ENCODE results near the gene MBOAT1.

Gene MBOAT1

DNA sequence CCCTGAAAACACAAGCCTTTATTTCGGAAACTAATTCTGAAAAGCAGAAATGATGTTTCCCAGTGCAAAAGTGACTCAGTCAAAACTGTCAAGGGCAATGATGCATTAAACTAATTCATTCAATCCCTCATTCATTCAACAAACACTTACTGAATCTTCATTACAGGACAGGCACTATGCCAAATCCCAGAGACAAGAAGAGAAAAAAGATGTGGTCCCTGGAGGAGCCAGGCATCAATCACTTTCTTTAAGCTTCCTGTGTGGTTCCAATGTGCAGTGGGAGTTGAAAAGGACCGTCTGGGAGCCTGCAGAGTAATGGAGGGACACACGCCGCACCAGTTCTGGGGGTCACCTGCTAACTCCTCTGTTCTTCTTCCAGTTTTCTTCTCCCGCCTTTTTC, 113.1 kb downstream of the MBOAT1 start:
- no peak for DNase-seq (ENCODE audit: low read depth)

DNA sequence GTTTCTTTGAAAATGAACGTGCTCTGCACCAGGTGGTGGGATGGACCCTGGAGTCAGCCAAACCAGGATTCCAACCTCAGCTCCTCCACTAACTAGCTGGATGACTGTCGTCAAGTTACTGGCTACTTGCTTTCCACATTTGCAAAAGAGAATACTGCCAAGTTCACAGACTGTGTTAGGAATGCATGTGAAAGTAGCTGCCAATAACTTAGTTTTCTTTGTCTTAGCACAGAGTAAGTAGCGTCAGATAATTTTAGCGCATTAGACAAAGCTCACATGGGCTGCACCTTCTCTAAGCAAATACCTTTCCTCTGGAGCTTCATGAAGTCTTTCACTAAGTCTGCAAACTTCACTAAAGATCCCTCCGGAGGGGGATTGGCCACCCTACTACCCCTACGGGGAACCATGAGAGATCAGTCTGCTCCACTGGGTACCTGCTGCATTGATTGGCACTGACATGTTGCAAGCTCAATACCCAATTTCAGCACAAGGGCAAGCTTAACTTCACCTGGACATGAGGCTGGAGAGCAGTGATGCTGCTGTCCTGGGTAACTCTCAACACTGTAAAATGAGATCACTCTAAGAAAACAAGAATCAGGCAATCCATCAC, 113.9 kb downstream of the MBOAT1 start:
- DNase-seq (ENCODE audit: low read depth), result no peak

DNA sequence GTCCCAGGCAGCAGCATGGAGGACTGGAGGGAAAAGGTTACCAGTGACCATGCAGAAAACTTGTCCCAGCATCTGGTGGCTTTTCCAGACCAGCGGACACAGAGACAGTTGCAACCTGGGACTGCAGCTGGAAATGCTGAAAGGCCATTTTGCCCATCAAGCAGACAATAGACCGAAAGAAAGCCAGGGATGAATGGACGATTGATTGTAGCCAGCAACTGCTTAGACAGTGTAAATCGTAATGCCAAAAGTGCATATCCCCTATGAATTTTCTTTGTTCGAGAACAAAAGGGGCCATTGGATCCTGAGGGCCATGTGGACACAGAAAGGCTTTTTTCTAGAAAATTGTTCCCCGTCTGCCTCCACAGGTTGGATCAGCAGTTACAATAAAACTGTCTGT, 115.7 kb downstream of the MBOAT1 start:
- DNase-seq (ENCODE audit: low read depth), result no peak

DNA sequence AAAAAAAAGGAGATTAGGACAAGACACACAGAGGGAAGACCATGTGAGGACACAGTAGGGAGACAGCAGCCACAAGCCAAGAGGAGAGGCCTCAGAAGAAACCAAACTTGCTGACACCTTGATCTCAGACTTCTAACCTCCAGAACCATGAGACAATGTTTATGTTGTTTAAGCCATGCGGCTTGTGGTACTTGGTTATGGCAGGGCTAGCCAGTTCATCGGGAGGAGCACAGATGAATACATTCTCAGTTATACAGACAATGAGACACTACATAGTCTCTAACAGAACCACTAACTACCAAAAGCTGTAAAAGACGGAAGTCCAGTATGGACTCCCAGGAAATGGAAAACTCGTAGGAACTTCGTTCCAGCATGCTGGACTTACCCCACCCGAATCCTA, 116.8 kb downstream of the MBOAT1 start:
- no peak for DNase-seq (ENCODE audit: low read depth)

DNA sequence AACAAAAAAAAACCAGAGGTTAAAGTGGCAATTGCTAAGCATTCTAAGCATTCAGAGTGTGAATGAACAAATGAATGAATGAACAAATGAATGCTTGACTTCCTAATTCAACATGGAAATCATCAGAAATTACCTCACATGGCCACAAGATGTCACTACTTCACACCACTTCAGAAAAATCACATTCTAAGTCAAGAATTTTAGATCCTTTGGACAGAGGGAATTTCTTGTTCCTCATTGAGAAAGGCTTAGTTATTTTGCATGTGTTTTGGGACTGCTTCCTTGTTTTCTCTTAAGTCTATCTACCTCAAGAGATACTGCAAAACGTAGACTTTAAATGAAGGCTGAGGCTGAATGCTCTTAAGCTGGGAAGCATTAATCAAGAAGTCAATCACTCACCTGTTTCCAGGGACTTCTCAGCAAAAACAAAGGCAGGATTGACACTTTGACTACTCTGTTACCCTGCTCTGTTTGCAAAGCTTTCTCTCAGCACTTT, 120.2 kb downstream of the MBOAT1 start:
- no peak for DNase-seq (ENCODE audit: low read depth)

DNA sequence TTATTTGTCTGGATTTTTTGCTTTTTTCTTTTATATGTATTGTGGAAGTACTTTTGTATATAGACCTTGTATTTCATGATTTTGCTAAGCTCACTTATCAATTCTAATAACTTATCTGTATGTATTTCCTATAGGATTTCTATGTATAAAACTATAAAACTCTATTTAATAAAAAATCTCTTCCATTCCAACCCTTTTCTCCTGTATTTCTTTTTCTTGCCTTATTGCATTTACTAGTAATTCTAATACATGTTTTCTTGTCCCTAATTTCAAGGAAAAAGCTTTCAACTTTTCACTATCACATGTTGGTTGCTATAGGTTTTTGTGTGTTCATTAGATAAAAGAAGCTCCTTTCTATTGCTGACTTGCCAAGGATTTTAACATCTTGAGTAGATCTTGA, 125.3 kb downstream of the MBOAT1 start:
- no peak for DNase-seq (ENCODE audit: low read depth)

DNA sequence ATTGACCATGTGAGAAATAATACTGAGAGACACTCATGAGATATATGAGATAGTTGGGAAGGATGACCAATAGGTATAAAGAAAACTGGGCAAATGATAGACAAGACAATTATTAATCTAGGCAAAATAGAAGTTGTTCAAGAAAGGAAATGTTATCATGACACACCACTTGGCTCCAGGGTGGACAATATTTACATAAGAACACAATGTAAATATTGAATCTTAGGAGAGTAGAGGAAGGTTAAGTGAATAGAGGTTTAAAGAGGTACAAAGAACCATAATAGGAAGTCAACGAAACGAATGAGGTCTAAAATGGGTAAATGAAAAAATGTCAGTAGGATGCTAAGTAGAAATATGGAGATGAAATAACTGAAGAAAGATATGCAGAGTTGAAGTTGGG, 126.5 kb downstream of the MBOAT1 start:
- no peak for DNase-seq (ENCODE audit: low read depth)

DNA sequence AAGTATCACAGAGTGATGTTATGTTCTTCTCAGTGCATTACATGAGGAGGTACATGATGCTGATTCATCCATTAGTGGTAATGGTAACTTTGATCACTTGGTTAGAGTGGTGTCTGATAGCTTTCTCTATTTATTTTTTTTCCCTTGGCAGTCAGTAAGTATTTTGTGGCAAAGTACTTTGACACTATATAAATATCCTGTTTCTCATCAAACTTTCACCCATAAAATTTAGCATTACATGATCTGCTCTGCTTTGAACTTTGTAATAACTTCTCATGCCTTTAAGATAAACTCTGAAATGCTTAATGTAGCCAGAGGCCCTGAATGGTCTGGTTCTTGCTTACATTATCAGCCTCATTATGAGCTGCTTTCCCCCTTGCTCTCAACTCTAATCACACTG, 127.9 kb downstream of the MBOAT1 start:
- DNase-seq (ENCODE audit: low read depth), result no peak

DNA sequence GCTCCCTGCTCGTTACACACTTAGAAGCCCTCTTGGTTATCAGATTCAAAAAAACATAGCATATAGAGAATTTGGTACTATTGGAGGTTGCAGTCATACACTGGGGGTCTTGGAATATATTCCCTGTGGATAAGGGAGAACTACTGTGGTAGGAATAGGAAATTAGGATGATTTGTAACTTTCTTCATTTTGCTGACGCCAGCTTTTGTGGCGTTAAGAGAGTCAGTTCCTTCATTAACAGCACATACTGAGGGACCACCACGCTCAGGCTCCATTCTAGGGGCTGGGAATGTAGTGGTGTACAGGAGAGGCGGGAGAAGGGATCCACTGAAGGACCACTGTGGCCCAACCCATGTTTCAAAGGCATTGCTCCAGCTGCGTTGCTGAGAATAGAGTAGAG, 140.3 kb downstream of the MBOAT1 start:
- no peak for DNase-seq (ENCODE audit: low read depth)

DNA sequence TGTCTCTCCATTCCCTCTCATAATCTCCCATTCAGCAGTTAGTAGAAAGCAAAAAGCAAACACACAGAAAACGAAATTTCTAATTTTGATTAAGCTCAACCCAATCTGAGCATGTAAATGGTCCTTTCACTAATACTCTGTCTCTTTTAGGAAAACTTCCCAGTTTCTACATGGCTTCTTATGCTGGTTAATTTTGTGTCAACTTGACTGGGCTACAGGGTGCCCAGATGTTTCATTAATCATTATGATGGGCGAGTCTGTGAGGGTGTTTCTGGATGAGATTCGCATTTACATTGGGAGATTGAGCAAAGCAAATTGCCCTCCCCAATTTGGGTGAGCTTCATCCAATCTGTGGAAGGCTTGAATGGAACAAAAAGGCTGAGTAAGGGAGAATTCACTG, 142.2 kb downstream of the MBOAT1 start:
- DNase-seq (ENCODE audit: low read depth), result no peak

DNA sequence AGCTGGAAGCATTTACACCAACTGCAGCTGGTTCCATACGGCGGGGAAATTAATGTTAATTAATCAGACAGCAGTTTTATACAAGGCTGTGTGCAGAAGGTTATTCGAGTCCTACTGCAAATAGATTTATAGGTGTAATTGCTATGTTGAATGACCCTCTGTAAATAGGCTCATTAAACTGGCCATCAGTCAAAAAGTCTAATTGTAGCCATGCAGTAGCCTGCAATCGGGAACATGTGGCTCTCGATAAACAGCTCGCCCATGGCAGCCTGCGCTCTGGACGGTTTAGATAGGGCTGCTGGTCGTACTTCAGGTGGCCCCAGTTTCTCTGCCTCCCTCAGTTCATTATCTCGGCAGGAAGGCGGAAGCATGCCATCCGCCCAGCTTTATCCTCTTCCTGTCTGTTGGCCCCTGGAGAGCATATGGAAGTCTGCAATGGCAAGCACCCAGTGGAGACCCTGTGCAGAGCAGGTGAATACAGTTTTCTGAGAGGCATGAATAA, 143.2 kb downstream of the MBOAT1 start:
- no peak for DNase-seq (ENCODE audit: low read depth)

DNA sequence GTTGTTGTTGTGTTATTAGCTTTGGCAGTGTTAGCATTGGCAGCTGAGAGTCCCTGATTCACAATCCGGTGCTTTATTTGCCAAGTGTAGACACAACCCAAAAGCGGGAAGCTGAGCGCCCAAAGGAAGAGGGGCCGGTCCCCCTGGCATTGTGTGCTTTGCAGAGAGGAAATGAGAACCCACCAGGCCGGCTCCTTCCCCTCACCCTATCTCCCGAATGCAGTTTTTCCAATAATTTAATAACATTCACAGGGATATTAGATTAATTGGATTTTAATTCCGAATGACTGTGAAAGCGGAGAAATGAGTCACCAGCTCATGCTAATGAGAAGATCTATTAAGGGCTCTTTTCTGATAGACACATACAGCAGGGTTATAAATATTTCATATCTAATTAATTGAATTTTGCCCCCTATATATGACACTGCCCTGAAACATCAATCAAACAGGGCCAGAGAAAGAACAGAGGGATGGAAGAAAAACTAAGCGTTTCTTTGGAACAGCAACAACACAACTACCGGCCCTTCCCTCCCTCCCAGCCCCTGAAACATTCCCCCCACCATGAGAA, 143.8 kb downstream of the MBOAT1 start:
- DNase-seq (ENCODE audit: low read depth), result no peak

DNA sequence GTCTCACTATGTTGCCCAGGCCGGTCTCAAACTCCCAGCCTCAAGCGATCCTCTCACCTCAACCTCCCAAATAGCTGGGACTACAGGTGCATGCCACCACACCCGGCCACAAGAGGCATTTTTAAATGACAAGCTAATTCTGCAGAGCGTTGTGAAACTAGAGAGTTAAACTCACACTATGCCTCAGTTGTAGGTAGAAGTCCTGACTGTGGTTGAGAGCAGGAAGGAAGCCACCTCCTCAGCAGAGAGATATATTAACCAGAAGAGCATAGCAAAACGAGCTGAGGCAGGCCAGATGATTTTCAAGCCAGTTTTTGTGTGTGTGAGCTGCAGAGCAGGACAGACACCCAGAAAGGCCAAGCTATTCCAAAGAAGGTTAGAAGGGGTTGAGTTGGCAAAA, 150.3 kb downstream of the MBOAT1 start:
- DNase-seq (ENCODE audit: low read depth), result no peak

DNA sequence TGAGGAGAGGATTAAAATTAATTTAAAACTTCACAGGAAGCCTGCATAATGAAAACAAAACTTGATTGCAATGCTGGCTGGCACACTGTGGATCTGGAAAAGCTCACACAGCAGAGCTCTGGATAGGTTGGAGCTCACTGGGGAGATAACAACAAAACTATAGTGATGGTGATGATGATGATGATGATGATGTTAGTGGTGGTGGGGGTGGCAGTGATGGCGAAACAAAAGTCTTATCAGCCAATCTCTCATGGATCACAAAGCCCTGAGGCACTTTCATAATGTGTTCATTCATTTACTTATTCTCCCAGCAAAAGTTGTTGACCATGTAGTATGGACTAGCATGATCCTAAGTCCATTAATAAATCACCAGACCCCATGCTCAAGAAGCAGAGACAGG, 152.0 kb downstream of the MBOAT1 start:
- DNase-seq (ENCODE audit: low read depth), result no peak

DNA sequence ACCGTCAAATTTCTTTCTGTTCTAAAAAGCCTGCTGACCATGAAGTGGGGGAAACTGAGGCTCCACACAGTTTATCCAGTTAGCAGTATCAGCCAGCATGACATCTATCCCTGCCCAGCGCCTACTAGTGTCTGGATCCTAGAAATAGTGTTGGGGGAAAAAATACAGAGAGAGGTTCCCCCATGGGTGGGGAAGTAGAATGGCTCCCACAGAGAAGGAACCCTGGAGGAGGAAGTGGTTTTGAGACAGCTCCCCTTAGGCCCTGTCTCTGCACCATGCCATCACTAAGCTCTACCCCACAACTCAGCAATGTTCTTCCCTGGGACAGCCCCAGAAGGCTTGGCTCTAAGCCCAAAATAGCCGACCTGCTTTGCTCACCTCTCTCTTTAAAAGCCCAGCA, 153.4 kb downstream of the MBOAT1 start:
- DNase-seq (ENCODE audit: low read depth), result no peak

DNA sequence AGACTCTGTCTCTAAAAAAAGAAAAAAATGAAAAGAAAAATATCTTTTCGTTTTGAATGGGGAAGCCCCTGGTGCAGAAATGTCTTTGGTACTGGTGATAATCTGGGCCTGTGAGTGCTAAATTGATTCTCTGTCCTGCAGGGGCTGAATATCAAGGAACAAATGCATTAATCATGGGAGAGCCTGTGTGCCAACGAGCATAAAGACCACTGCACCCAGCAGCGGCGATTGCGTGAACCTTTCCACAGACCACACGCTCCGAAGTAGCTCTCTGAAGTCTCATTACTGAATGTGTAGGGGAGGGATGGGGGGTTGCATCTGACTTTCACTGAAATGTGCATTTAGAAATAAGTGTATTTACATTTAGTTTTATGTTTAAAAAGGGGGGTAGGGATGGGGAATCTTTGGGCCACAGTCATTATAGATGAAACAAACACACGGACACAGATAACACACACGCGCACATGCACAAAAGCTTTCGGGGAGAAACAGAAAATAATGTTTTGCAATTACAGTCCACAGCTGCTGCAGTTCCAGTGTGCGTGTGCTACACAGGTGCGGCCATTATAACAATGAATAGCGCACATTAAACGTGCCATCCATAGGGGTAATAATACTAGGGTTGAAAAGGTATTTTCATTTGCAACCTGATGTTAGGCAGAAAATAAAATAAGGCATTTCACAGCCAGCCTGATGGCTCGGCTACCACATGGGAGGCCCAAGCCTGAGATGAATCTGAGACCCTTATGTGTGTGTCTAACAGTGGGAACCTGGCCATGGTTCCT, 154.0 kb downstream of the MBOAT1 start:
- DNase-seq (ENCODE audit: low read depth), result no peak

DNA sequence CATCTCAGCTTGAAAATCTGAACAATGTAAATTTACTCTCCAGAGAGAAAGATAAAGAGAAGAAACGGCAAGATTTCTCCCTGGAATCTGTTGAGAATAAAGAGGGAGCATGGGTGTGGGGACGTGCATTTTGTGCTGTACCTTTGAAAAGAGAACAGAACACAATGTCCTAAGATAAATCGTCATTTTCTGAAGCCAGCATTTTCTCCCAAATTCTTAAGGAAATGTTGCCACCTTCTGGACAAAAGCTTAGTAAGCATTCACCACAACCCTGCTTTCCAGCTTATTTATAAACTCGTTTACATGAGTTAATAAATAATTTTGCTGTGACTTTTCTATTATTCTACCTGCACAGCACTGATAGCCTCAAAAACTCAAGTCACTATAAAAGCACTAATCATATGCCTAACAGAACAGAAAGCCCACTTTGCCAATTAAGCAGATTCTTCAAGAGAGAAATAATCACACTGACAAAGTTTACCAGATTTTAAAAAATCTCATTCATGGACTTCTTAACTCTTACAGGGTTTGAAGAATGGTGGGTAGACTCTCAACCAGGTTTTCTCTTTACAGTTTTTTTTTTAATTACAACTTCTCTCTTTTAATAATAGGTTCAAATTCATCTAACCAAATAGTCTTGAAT, 155.8 kb downstream of the MBOAT1 start:
- DNase-seq (ENCODE audit: low read depth), result no peak

DNA sequence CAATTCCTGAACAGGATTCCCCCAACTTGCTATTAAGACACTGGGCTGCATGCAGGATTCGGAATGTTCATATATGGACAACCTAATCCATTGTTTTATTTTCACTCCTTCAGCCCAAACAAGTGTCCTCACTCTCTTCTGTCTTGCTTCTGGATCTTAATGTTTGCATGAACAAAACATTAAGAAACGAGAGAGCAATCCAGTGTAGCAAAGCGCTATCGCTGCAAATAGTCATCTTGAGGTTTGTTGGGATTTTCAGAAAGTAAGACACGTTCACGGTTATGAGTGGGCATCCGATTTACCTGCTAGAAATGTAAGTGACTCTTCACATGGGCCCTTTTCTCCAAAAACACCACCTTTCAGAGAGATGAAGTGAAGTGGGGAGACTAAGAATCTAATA, 156.4 kb downstream of the MBOAT1 start:
- DNase-seq (ENCODE audit: low read depth), result no peak

Data from stimulated activated CD8-positive, alpha-beta memory T cell treated with anti-CD3 and anti-CD28 coated beads, Interleukin-4, amount 100 ng/mL, for 24 hours (primary cell).